B cell (primary cell): ENCODE measurements around the gene HOXA4. TPM values are rescaled to one million over a fixed set of nuclear protein-coding genes. Genes with fewer than 3 reads are reported as not detected.

Experiments used
- ATAC-seq: fragments of 200-7000 bp; cut with Tn5 transposase; one replicate; pipeline ENCODE4 v1.10.0; 2021; ENCODE audit warnings: low read depth, mild to moderate bottlenecking, moderate number of reproducible peaks, moderate library complexity
- CTCF ChIA-PET: fragments of 350-600 bp; sonication (Branson Sonifier 250); formaldehyde crosslinking; loops from one replicate; lab custom pipeline; 2021; ENCODE audit warnings: antibody characterized with exemption, inconsistent platforms; lab: Charles Lee
- POLR2A ChIA-PET: fragments of 350-600 bp; sonication (Branson Sonifier 250); formaldehyde crosslinking; loops from one replicate; lab custom pipeline; 2021; ENCODE audit warnings: antibody characterized with exemption; lab: Charles Lee
- DNase-seq: peaks from one replicate; pipeline ENCODE4 v3.0.0; 2013
- H2AFZ ChIP-seq: 2 replicates; pipeline ENCODE4 v1.6.1; 2012; ENCODE audit warnings: mild to moderate bottlenecking, low read depth, low read length; ENCODE audit not compliant: insufficient read depth, poor library complexity, severe bottlenecking
- H3K27ac ChIP-seq, 2 donors: 1 replicate in 1 of 2; 2 replicates in 1 of 2; pipeline ENCODE4 v1.5.1; 2012 to 2013; ENCODE audit warnings: low read length in 2 of 2, mild to moderate bottlenecking in 2 of 2, moderate library complexity in 1 of 2
- H3K27me3 ChIP-seq, 4 experiments: fragments of 200-600 bp in 1 of 4; sonication (generic) in 1 of 4; replicated peaks in 1 of 4; 1 replicate in 2 of 4; 2 replicates in 2 of 4; pipeline versions ENCODE4 v1.6.1 to v1.7.0; 2013 to 2016; ENCODE audit warnings: low read length in 3 of 4, mild to moderate bottlenecking in 2 of 4, mixed read lengths in 1 of 4, moderate library complexity in 1 of 4; ENCODE audit not compliant: insufficient read depth in 4 of 4, control insufficient read depth in 3 of 4; ENCODE audit errors: control extremely low read depth in 1 of 4
- H3K36me3 ChIP-seq, 2 experiments: replicated peaks in 1 of 2; 1 replicate in 1 of 2; 2 replicates in 1 of 2; pipeline versions ENCODE4 v1.6.1 to v1.7.1; 2013; ENCODE audit warnings: low read length in 1 of 2; ENCODE audit not compliant: insufficient read depth in 2 of 2, control insufficient read depth in 1 of 2; ENCODE audit errors: control extremely low read depth in 1 of 2, extremely low read depth in 1 of 2
- H3K4me1 ChIP-seq, 2 donors: fragments of 200-600 bp in 1 of 2; sonication (generic) in 1 of 2; 1 replicate in 1 of 2; 2 replicates in 1 of 2; pipeline versions ENCODE4 v1.5.1 to v1.6.1; 2013 to 2017; ENCODE audit warnings: low read length in 2 of 2; ENCODE audit not compliant: control insufficient read depth in 2 of 2, insufficient read depth in 2 of 2
- H3K4me2 ChIP-seq: replicated peaks from 2 replicates; pipeline ENCODE3; 2012; ENCODE audit warnings: mild to moderate bottlenecking, low read depth, low read length; ENCODE audit not compliant: poor library complexity, severe bottlenecking
- H3K4me3 ChIP-seq, 5 experiments: fragments of 200-600 bp in 1 of 5; sonication (generic) in 1 of 5; 1 replicate in 3 of 5; 2 replicates in 2 of 5; pipeline versions ENCODE4 v1.5.1 to v1.7.0; 2011 to 2016; ENCODE audit warnings: low read length in 4 of 5, mild to moderate bottlenecking in 4 of 5, low read depth in 2 of 5, control low read depth in 1 of 5, moderate library complexity in 1 of 5; ENCODE audit not compliant: insufficient read depth in 1 of 5; ENCODE audit errors: control extremely low read depth in 1 of 5, extremely low read depth in 1 of 5
- H3K79me2 ChIP-seq: fragments of 200-600 bp; sonication (generic); one replicate; pipeline ENCODE4 v1.6.0; 2016; ENCODE audit warnings: low read length; ENCODE audit not compliant: control insufficient read depth, insufficient read depth
- H3K9ac ChIP-seq: fragments of 200-600 bp; sonication (generic); 2 replicates; pipeline ENCODE4 v1.6.1; 2017; ENCODE audit warnings: mild to moderate bottlenecking, low read length, moderate library complexity
- H3K9me3 ChIP-seq, 3 donors: one replicate each; pipeline versions ENCODE4 v1.6.1 to v1.7.1; 2013; ENCODE audit warnings: low read length in 2 of 3; ENCODE audit not compliant: control insufficient read depth in 2 of 3, insufficient read depth in 1 of 3; ENCODE audit errors: control extremely low read depth in 1 of 3
- H4K20me1 ChIP-seq: 2 replicates; pipeline ENCODE4 v1.6.0; 2012; ENCODE audit warnings: mild to moderate bottlenecking, low read length; ENCODE audit not compliant: insufficient read depth, control insufficient read depth, poor library complexity, severe bottlenecking
- H3K27ac Mint-ChIP-seq: one replicate; pipeline ENCODE4 v1.8.0; 2021; ENCODE audit warnings: mixed read lengths
- H3K27me3 Mint-ChIP-seq: one replicate; pipeline ENCODE4 v1.8.0; 2021; ENCODE audit warnings: mixed read lengths
- H3K4me1 Mint-ChIP-seq: one replicate; pipeline ENCODE4 v1.8.0; 2021; ENCODE audit warnings: mixed read lengths
- H3K4me3 Mint-ChIP-seq: one replicate; pipeline ENCODE4 v1.8.0; 2021; ENCODE audit warnings: mixed read lengths
- H3K9me3 Mint-ChIP-seq: one replicate; pipeline ENCODE4 v1.8.0; 2022; ENCODE audit warnings: mixed read lengths; ENCODE audit not compliant: insufficient read depth
- EZH2 ChIP-seq: IDR thresholded peaks from 2 replicates; pipeline ENCODE4 v1.6.1; 2012; ENCODE audit warnings: borderline replicate concordance, low read depth, mild to moderate bottlenecking, moderate library complexity, low read length; ENCODE audit not compliant: insufficient read depth, poor library complexity, severe bottlenecking
- WGBS: methylation state at CpG from one replicate; pipeline ENCODE4 v1.1.5; 2013; ENCODE audit warnings: missing lambda C conversion rate; ENCODE audit not compliant: insufficient coverage; 5-methylcytosine and 5-hydroxymethylcytosine counted together
- intact Hi-C: fragments of 100-400 bp; cut with micrococcal nuclease; formaldehyde crosslinking; loops from one replicate; pipeline ENCODE4 v1.10.0; 2022
- polyA plus RNA-seq: library from polyadenylated mRNA; depleted of rRNA; stranded (reverse); fragments of >200 nt; gene quantifications from 2 replicates; pipeline ENCODE4 v1.2.3, GENCODE V29; 2012
- total RNA-seq, 2 donors: library from RNA; stranded (reverse); fragments of 120-200 nt in 1 of 2; gene quantifications; 1 replicate in 1 of 2; 2 replicates in 1 of 2; pipeline versions ENCODE4 v1.2.3 to v1.2.4, GENCODE V29; 2013 to 2022
- TF ChIP-seq, protein P1 (sequence below): fragments of 200-600 bp; IDR thresholded peaks from one replicate; pipeline ENCODE4 v1.8.0; 2022; ENCODE audit warnings: antibody characterized with exemption, mild to moderate bottlenecking

The HOXA4 gene
- total and polyA plus RNA-seq, 2 donors (not counting 1 experiment from before 2014, with no cell fraction given): 0.30 TPM; not detected in 1

DNA sequence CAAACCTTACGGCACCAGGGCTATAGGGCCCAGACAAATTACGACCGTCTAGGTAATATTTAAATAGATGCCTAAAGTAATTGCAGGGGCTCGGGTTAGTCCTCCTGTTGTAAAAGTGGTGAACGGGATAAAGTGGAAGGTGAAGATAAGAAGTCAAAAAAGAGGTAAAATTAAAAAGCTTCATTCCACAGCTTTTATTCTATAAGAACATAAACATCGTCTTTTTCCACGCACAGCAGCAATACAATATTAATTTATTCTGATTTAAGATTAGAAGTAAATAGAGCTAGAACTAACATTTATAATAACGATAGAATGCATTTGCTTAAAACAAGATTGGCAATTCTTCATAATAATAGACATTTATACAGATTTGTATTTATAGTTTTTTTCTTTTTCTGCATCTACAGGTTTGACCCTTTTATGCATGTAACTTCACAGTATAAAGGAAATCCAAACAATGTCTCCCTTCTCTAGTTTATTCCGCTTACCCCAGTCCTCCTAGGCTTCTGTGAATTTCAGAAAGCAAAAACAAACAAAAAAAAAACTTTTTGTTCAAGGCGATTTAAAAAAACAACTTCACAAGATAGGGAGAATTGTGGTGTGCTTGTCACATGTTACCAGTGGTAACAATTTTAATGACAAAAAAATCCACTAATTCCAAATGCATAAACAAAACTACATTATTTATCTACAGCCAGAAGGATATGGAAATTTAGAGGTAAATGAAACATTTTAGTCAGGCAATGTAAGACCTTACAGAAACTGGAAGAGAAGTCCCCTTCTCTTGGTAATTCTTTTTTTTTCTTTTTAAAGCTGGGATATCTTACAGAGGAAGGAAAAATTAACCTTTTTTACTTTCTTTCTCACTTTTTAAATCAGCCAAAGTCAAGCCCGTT is 40.1 kb upstream of the HOXA4 start:
- Histone ChIP-seq H4K20me1 (peaks cover 11% of the 10 kb centered on the region), H3K79me2 (no peaks in the 10 kb centered on the region), H3K36me3 (no peaks in the 10 kb centered on the region), H3K27ac (no peak overlapping the region), H3K4me2 (no peak overlapping the region), H3K4me1 (peaks cover 50 to 78% of the 10 kb centered on the region in 2 donors), H3K27me3 (peaks cover 0 to 96% (median 82%) of the 10 kb centered on the region in 4 experiments), H2AFZ (no peak overlapping the region), H3K9ac (no peak overlapping the region), H3K9me3 (peaks cover 0 to 84% (median 24%) of the 10 kb centered on the region in 3 donors), H3K4me3 (no peak overlapping the region)
- WGBS: 14% methylated on average over 1 of the region's 11 CpGs
- intact Hi-C loops: no loop called here
- DNase-seq: peak; percentile 37
- no peak for ATAC-seq
- H3K4me1 Mint-ChIP-seq: peaks cover 19% of the 10 kb centered on the region
- TF ChIP-seq EZH2: no peak
- TF ChIP-seq, protein P1, sequence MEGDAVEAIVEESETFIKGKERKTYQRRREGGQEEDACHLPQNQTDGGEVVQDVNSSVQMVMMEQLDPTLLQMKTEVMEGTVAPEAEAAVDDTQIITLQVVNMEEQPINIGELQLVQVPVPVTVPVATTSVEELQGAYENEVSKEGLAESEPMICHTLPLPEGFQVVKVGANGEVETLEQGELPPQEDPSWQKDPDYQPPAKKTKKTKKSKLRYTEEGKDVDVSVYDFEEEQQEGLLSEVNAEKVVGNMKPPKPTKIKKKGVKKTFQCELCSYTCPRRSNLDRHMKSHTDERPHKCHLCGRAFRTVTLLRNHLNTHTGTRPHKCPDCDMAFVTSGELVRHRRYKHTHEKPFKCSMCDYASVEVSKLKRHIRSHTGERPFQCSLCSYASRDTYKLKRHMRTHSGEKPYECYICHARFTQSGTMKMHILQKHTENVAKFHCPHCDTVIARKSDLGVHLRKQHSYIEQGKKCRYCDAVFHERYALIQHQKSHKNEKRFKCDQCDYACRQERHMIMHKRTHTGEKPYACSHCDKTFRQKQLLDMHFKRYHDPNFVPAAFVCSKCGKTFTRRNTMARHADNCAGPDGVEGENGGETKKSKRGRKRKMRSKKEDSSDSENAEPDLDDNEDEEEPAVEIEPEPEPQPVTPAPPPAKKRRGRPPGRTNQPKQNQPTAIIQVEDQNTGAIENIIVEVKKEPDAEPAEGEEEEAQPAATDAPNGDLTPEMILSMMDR: no peak
- H3K9me3 Mint-ChIP-seq: no peaks in the 10 kb centered on the region
- H3K27me3 Mint-ChIP-seq: peaks cover 56% of the 10 kb centered on the region
- H3K4me3 Mint-ChIP-seq: no peak overlapping the region
- ChIA-PET CTCF (interaction anchor here (1.0 to 2.8 kb wide), 6 partner anchors 9 to 25 kb away, joined by 3 to 10 read pairs (median 4); no protein-coding TSS in a partner anchor), POLR2A (no interaction called here)
- H3K27ac Mint-ChIP-seq: peak overlapping the region; percentile 61
